GM23338 (cell line): ENCODE data around the gene CDKN2A.

Experiments
- CREB1 ChIP-seq: fragments of 250-450 bp; sonication (Bioruptor Pico); IDR thresholded peaks from 2 replicates; pipeline ENCODE4 v1.5.0; 2020; ENCODE audit warnings: low read depth, mild to moderate bottlenecking, moderate library complexity
- EZH2 ChIP-seq: fragments of 200-600 bp; sonication (generic); IDR thresholded peaks from one replicate; pipeline ENCODE4 v1.8.0; 2017; ENCODE audit warnings: antibody characterized with exemption, mild to moderate bottlenecking, low read depth; ENCODE audit not compliant: unreplicated experiment
- EZH2phosphoT487 ChIP-seq: fragments of 200-600 bp; sonication (generic); IDR thresholded peaks from one replicate; pipeline ENCODE4 v1.8.1; 2018; ENCODE audit warnings: antibody characterized with exemption; ENCODE audit not compliant: unreplicated experiment
- JUNB ChIP-seq: IDR thresholded peaks from one replicate; pipeline ENCODE4 v1.6.1; 2016; ENCODE audit warnings: antibody characterized with exemption; ENCODE audit not compliant: unreplicated experiment
- POLR2AphosphoS5 ChIP-seq: IDR thresholded peaks from 2 replicates; pipeline ENCODE4 v1.6.1; 2016; ENCODE audit warnings: antibody characterized with exemption, low read depth
- STAT1 ChIP-seq: IDR thresholded peaks from one replicate; pipeline ENCODE4 v1.6.1; 2016; ENCODE audit warnings: antibody characterized with exemption; ENCODE audit not compliant: unreplicated experiment
- ZNF114 ChIP-seq: fragments of 250-450 bp; sonication (Bioruptor Pico); IDR thresholded peaks from 2 replicates; pipeline ENCODE4 v1.5.0; 2020; ENCODE audit warnings: mild to moderate bottlenecking, moderate library complexity
- TF ChIP-seq, protein P1 (sequence below), 2 experiments: fragments of 200-600 bp in 1 of 2; sonication (generic) in 1 of 2; conservative IDR thresholded peaks; 2 replicates each; pipeline versions ENCODE4 v1.5.1 to v1.6.1; 2016 to 2017; ENCODE audit warnings: antibody characterized with exemption in 2 of 2, low read depth in 2 of 2, mild to moderate bottlenecking in 2 of 2, moderate library complexity in 1 of 2
- TF ChIP-seq, protein P2 (sequence below): IDR thresholded peaks from one replicate; pipeline ENCODE4 v1.6.1; 2018; ENCODE audit warnings: antibody characterized with exemption; ENCODE audit not compliant: unreplicated experiment
- TF ChIP-seq, protein P3 (sequence below): fragments of 250-450 bp; sonication (Bioruptor Pico); IDR thresholded peaks from 2 replicates; pipeline ENCODE4 v1.5.0; 2020; ENCODE audit warnings: mild to moderate bottlenecking, moderate library complexity
- TF ChIP-seq, protein P4 (sequence below): IDR thresholded peaks from 2 replicates; pipeline ENCODE4 v1.6.1; 2016; ENCODE audit warnings: antibody characterized with exemption

DNA sequence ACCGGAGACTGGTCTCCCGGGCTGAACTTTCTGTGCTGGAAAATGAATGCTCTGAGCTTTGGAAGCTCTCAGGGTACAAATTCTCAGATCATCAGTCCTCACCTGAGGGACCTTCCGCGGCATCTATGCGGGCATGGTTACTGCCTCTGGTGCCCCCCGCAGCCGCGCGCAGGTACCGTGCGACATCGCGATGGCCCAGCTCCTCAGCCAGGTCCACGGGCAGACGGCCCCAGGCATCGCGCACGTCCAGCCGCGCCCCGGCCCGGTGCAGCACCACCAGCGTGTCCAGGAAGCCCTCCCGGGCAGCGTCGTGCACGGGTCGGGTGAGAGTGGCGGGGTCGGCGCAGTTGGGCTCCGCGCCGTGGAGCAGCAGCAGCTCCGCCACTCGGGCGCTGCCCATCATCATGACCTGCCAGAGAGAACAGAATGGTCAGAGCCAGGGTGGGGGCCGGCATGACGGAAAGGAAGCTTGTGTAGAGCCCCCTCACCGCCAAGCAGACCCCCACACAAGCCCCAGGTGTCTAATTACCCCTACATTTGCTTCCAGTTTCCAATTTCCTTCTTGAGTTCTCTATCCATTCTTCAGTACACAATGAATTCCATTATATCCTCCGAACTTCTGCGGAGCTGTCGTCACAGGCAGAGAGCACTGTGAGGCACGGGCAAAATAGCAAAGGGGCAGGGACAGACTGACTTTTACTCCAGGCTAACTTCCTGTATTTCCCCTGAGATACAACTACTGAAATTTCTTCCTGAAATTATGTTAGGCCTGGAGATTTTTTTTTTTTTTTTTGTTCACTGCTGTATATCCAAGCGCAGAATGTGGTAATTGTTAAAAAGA, 23.2 kb downstream of the CDKN2A start:
- TF ChIP-seq, protein P1, sequence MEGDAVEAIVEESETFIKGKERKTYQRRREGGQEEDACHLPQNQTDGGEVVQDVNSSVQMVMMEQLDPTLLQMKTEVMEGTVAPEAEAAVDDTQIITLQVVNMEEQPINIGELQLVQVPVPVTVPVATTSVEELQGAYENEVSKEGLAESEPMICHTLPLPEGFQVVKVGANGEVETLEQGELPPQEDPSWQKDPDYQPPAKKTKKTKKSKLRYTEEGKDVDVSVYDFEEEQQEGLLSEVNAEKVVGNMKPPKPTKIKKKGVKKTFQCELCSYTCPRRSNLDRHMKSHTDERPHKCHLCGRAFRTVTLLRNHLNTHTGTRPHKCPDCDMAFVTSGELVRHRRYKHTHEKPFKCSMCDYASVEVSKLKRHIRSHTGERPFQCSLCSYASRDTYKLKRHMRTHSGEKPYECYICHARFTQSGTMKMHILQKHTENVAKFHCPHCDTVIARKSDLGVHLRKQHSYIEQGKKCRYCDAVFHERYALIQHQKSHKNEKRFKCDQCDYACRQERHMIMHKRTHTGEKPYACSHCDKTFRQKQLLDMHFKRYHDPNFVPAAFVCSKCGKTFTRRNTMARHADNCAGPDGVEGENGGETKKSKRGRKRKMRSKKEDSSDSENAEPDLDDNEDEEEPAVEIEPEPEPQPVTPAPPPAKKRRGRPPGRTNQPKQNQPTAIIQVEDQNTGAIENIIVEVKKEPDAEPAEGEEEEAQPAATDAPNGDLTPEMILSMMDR (conservative IDR thresholded peaks at IDR 0.05; ENCODE audit: low read depth in 2 of 2) = no peak
- TF ChIP-seq, protein P2, sequence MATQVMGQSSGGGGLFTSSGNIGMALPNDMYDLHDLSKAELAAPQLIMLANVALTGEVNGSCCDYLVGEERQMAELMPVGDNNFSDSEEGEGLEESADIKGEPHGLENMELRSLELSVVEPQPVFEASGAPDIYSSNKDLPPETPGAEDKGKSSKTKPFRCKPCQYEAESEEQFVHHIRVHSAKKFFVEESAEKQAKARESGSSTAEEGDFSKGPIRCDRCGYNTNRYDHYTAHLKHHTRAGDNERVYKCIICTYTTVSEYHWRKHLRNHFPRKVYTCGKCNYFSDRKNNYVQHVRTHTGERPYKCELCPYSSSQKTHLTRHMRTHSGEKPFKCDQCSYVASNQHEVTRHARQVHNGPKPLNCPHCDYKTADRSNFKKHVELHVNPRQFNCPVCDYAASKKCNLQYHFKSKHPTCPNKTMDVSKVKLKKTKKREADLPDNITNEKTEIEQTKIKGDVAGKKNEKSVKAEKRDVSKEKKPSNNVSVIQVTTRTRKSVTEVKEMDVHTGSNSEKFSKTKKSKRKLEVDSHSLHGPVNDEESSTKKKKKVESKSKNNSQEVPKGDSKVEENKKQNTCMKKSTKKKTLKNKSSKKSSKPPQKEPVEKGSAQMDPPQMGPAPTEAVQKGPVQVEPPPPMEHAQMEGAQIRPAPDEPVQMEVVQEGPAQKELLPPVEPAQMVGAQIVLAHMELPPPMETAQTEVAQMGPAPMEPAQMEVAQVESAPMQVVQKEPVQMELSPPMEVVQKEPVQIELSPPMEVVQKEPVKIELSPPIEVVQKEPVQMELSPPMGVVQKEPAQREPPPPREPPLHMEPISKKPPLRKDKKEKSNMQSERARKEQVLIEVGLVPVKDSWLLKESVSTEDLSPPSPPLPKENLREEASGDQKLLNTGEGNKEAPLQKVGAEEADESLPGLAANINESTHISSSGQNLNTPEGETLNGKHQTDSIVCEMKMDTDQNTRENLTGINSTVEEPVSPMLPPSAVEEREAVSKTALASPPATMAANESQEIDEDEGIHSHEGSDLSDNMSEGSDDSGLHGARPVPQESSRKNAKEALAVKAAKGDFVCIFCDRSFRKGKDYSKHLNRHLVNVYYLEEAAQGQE = no peak
- TF ChIP-seq JUNB (no peak), EZH2phosphoT487 (peak; percentile 79), POLR2AphosphoS5 (no peak), EZH2 (peak; percentile 96), ZNF114 (CRISPR knock-in tag) (no peak), CREB1 (CRISPR knock-in tag) (no peak), STAT1 (no peak)
- TF ChIP-seq, protein P3, sequence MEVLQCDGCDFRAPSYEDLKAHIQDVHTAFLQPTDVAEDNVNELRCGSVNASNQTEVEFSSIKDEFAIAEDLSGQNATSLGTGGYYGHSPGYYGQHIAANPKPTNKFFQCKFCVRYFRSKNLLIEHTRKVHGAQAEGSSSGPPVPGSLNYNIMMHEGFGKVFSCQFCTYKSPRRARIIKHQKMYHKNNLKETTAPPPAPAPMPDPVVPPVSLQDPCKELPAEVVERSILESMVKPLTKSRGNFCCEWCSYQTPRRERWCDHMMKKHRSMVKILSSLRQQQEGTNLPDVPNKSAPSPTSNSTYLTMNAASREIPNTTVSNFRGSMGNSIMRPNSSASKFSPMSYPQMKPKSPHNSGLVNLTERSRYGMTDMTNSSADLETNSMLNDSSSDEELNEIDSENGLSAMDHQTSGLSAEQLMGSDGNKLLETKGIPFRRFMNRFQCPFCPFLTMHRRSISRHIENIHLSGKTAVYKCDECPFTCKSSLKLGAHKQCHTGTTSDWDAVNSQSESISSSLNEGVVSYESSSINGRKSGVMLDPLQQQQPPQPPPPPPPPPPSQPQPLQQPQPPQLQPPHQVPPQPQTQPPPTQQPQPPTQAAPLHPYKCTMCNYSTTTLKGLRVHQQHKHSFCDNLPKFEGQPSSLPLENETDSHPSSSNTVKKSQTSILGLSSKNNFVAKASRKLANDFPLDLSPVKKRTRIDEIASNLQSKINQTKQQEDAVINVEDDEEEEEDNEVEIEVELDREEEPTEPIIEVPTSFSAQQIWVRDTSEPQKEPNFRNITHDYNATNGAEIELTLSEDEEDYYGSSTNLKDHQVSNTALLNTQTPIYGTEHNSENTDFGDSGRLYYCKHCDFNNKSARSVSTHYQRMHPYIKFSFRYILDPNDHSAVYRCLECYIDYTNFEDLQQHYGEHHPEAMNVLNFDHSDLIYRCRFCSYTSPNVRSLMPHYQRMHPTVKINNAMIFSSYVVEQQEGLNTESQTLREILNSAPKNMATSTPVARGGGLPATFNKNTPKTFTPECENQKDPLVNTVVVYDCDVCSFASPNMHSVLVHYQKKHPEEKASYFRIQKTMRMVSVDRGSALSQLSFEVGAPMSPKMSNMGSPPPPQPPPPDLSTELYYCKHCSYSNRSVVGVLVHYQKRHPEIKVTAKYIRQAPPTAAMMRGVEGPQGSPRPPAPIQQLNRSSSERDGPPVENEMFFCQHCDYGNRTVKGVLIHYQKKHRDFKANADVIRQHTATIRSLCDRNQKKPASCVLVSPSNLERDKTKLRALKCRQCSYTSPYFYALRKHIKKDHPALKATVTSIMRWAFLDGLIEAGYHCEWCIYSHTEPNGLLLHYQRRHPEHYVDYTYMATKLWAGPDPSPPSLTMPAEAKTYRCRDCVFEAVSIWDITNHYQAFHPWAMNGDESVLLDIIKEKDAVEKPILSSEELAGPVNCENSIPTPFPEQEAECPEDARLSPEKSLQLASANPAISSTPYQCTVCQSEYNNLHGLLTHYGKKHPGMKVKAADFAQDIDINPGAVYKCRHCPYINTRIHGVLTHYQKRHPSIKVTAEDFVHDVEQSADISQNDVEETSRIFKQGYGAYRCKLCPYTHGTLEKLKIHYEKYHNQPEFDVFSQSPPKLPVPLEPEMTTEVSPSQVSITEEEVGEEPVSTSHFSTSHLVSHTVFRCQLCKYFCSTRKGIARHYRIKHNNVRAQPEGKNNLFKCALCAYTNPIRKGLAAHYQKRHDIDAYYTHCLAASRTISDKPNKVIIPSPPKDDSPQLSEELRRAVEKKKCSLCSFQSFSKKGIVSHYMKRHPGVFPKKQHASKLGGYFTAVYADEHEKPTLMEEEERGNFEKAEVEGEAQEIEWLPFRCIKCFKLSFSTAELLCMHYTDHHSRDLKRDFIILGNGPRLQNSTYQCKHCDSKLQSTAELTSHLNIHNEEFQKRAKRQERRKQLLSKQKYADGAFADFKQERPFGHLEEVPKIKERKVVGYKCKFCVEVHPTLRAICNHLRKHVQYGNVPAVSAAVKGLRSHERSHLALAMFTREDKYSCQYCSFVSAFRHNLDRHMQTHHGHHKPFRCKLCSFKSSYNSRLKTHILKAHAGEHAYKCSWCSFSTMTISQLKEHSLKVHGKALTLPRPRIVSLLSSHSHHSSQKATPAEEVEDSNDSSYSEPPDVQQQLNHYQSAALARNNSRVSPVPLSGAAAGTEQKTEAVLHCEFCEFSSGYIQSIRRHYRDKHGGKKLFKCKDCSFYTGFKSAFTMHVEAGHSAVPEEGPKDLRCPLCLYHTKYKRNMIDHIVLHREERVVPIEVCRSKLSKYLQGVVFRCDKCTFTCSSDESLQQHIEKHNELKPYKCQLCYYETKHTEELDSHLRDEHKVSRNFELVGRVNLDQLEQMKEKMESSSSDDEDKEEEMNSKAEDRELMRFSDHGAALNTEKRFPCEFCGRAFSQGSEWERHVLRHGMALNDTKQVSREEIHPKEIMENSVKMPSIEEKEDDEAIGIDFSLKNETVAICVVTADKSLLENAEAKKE = no peak
- TF ChIP-seq, protein P4, sequence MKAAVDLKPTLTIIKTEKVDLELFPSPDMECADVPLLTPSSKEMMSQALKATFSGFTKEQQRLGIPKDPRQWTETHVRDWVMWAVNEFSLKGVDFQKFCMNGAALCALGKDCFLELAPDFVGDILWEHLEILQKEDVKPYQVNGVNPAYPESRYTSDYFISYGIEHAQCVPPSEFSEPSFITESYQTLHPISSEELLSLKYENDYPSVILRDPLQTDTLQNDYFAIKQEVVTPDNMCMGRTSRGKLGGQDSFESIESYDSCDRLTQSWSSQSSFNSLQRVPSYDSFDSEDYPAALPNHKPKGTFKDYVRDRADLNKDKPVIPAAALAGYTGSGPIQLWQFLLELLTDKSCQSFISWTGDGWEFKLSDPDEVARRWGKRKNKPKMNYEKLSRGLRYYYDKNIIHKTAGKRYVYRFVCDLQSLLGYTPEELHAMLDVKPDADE = no peak
